Measurements from ENCODE around the gene IFI27L1. TPM values are rescaled to one million over a fixed set of nuclear protein-coding genes. Genes with fewer than 3 reads are reported as not detected.

Gene IFI27L1
- total RNA-seq, 1 experiment from 2014 or later = 14.7 TPM

DNA sequence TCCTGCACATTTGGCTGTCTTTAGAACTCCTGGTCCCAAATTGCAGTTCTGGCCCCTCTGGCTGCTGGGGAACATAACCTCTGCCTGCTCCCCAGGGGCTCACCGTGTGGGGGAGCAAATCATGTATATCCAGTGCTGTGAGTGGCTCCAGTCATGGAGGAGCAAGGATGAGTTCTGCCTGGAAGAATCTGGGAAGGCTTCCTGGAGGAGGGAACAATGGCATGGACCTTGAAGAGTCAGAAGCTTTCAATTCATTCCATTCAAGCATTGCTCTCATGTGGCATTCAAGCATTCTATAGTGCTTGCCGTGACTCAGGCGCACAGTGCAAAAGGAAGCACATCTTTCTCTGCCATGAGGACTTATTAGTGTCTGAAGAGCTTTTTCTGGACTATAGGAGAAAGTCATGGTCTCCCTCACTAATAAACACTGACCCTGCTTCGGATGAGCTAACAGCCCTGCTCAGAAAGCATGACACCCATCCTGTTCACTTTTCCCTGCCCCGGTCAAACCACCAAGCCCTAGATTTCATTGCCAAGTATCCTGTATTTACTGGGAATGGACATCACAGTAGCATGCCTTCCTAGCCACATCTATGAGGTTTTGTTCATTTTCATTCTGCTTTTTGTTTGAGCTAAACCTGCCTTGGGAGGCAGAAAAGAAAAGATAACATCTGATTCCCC lies 32.9 kb downstream of the IFI27L1 start:
- Histone ChIP-seq H3K4me3 (ENCODE audit: low read depth, low read length, poor library complexity, severe bottlenecking) (no peak overlapping the region), H3K4me1 (ENCODE audit: insufficient read depth, low read length, poor library complexity, severe bottlenecking) (no peaks in the 10 kb centered on the region), H3K9me3 (ENCODE audit: low read depth, low read length, poor library complexity, severe bottlenecking) (no peaks in the 10 kb centered on the region), H3K36me3 (ENCODE audit: insufficient read depth, low read length, poor library complexity, severe bottlenecking) (no peaks in the 10 kb centered on the region), H3K27me3 (replicated peaks; ENCODE audit: insufficient read depth, low read depth, low read length, poor library complexity) (no peaks in the 10 kb centered on the region), H3K27ac (ENCODE audit: low read depth, low read length, poor library complexity, severe bottlenecking) (no peak overlapping the region)
- TF ChIP-seq, protein P1, sequence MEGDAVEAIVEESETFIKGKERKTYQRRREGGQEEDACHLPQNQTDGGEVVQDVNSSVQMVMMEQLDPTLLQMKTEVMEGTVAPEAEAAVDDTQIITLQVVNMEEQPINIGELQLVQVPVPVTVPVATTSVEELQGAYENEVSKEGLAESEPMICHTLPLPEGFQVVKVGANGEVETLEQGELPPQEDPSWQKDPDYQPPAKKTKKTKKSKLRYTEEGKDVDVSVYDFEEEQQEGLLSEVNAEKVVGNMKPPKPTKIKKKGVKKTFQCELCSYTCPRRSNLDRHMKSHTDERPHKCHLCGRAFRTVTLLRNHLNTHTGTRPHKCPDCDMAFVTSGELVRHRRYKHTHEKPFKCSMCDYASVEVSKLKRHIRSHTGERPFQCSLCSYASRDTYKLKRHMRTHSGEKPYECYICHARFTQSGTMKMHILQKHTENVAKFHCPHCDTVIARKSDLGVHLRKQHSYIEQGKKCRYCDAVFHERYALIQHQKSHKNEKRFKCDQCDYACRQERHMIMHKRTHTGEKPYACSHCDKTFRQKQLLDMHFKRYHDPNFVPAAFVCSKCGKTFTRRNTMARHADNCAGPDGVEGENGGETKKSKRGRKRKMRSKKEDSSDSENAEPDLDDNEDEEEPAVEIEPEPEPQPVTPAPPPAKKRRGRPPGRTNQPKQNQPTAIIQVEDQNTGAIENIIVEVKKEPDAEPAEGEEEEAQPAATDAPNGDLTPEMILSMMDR (conservative IDR thresholded peaks at IDR 0.05; ENCODE audit: low read depth, low read length) = no peak
- no peak for TF ChIP-seq EZH2 (IDR thresholded peaks at IDR 0.05; ENCODE audit: borderline replicate concordance, low read depth, low read length, poor library complexity, severe bottlenecking)
- CTCF ChIA-PET = no interaction called here
- no TSS peak for BruUV-seq (replicated peaks)
- no peak for DNase-seq (ENCODE audit: low spot score)
- intact Hi-C loops (cut with micrococcal nuclease; ENCODE audit: unreplicated experiment) = no loop called here
- POLR2A ChIA-PET (ENCODE audit: low non-redundant PET) = no interaction called here

DNA sequence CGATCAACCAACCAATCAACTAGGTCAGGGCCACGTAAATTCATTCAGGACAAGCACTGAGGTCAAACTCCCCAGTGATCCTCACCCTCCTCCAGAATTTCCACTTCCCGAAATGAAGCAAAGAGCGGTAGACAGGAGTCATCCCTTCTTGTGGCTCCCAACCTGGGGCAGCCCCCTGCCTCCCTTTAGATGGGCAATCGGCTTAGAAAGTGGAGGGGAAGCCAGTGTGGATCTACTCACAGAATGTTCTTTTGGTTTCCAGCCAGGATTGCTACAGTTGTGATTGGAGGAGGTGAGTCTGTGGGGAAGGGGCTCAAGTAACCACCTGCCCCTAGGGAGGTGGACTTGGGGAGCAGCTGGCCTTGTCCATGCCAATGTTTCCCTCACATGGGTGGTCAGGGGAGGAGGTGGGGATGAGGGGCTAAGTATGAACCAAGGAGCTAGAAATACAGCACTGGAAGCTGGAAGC lies 33.5 kb downstream of the IFI27L1 start:
- no peaks in the 10 kb centered on the region for H3K27me3 ChIP-seq (replicated peaks; ENCODE audit: insufficient read depth, low read depth, low read length, poor library complexity)
- ChIA-PET POLR2A (ENCODE audit: low non-redundant PET) (no interaction called here), CTCF (no interaction called here)
- H3K36me3 ChIP-seq (ENCODE audit: insufficient read depth, low read length, poor library complexity, severe bottlenecking) = no peaks in the 10 kb centered on the region
- no peak overlapping the region for H3K27ac ChIP-seq (ENCODE audit: low read depth, low read length, poor library complexity, severe bottlenecking)
- no peaks in the 10 kb centered on the region for H3K4me1 ChIP-seq (ENCODE audit: insufficient read depth, low read length, poor library complexity, severe bottlenecking)
- no peak for DNase-seq (ENCODE audit: low spot score)
- TF ChIP-seq, protein P1 (conservative IDR thresholded peaks at IDR 0.05; ENCODE audit: low read depth, low read length) = no peak
- TF ChIP-seq EZH2 (IDR thresholded peaks at IDR 0.05; ENCODE audit: borderline replicate concordance, low read depth, low read length, poor library complexity, severe bottlenecking) = no peak
- intact Hi-C loops (cut with micrococcal nuclease; ENCODE audit: unreplicated experiment) = no loop called here
- no TSS peak for BruUV-seq (replicated peaks)
- no peaks in the 10 kb centered on the region for H3K9me3 ChIP-seq (ENCODE audit: low read depth, low read length, poor library complexity, severe bottlenecking)
- no peak overlapping the region for H3K4me3 ChIP-seq (ENCODE audit: low read depth, low read length, poor library complexity, severe bottlenecking)

DNA sequence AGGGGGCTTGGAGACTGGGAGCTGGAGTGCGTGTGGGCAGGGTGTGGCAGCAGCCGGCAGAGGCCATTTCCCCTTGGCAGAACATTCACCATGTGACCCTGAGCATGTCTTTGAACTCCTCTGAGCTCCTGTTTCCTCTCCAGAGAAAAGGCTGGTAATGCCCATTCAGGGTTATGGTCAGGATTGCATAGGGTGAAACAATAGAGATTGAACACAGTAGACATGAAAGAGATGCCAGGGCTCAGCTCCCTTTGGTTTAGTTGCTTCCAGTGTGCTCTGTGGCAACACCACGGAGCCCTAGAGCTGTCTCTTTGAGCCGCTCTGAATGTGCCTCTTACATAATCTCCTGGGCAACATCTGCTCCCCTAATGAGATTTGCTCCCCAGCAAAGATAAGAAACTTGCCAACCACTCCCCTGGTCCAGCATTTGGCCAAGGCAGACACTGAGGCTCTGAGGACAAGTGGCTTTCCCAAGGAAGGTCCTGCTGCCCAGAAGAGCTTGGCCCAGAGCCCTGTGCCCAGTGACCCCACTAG lies 34.0 kb downstream of the IFI27L1 start:
- POLR2A ChIA-PET (ENCODE audit: low non-redundant PET) = no interaction called here
- intact Hi-C loops (cut with micrococcal nuclease; ENCODE audit: unreplicated experiment) = no loop called here
- CTCF ChIA-PET = no interaction called here

More for the DNA sequence above, 34.0 kb downstream of the IFI27L1 start:
- Histone ChIP-seq H3K4me3 (ENCODE audit: low read depth, low read length, poor library complexity, severe bottlenecking) (no peak overlapping the region), H3K36me3 (ENCODE audit: insufficient read depth, low read length, poor library complexity, severe bottlenecking) (no peaks in the 10 kb centered on the region), H3K27ac (ENCODE audit: low read depth, low read length, poor library complexity, severe bottlenecking) (no peak overlapping the region), H3K27me3 (replicated peaks; ENCODE audit: insufficient read depth, low read depth, low read length, poor library complexity) (no peaks in the 10 kb centered on the region), H3K4me1 (ENCODE audit: insufficient read depth, low read length, poor library complexity, severe bottlenecking) (no peaks in the 10 kb centered on the region), H3K9me3 (ENCODE audit: low read depth, low read length, poor library complexity, severe bottlenecking) (no peaks in the 10 kb centered on the region)
- TF ChIP-seq, protein P1 (conservative IDR thresholded peaks at IDR 0.05; ENCODE audit: low read depth, low read length) = no peak
- TF ChIP-seq EZH2 (IDR thresholded peaks at IDR 0.05; ENCODE audit: borderline replicate concordance, low read depth, low read length, poor library complexity, severe bottlenecking) = no peak
- no TSS peak for BruUV-seq (replicated peaks)
- DNase-seq (ENCODE audit: low spot score) = no peak

Measured in A673 (cell line).